ENCODE results near the gene PRR33.

PRR33 gene

GRCh38 chr11:1872267-1872985 is 19.3 kb downstream of the PRR33 start:
- no peaks in the 10 kb centered on the region for H3K36me3 ChIP-seq (ENCODE audit: control insufficient read depth, low read length)
- no peaks in the 10 kb centered on the region for H3K9me2 ChIP-seq (replicated peaks; ENCODE audit: control insufficient read depth, low read length)
- H3K4me2 ChIP-seq (ENCODE audit: low read length): no peak overlapping the region
- no peak overlapping the region for H3K4me3 ChIP-seq (ENCODE audit: low read length)
- no peaks in the 10 kb centered on the region for H3F3A ChIP-seq (ENCODE audit: control insufficient read depth, insufficient read depth)
- H3K9me3 ChIP-seq (ENCODE audit: control insufficient read depth, insufficient read depth, low read length): no peaks in the 10 kb centered on the region
- peaks cover 3% of the 10 kb centered on the region; the same call in 1 of the 2 replicates for H4K20me1 ChIP-seq (ENCODE audit: control insufficient read depth, insufficient read depth, low read depth, low read length)
- H3K27me3 ChIP-seq (ENCODE audit: control insufficient read depth, low read length): no peaks in the 10 kb centered on the region
- H3K4me1 ChIP-seq (ENCODE audit: control insufficient read depth, low read length): no peaks in the 10 kb centered on the region
- H3K27ac ChIP-seq (ENCODE audit: low read depth, low read length): no peak overlapping the region
- no peak for TF ChIP-seq CTCF (IDR thresholded peaks at IDR 0.05; ENCODE audit: low read depth, low read length, poor library complexity, severe bottlenecking)
- no peak for TF ChIP-seq EZH2phosphoT487 (IDR thresholded peaks at IDR 0.05; ENCODE audit: borderline replicate concordance, low read length)
- H3K79me2 ChIP-seq (ENCODE audit: control insufficient read depth, low read length): peaks cover 16% of the 10 kb centered on the region

GRCh38 chr11:1871531-1871930 is 20.2 kb downstream of the PRR33 start:
- Histone ChIP-seq H3K9me3 (ENCODE audit: control insufficient read depth, insufficient read depth, low read length) (no peaks in the 10 kb centered on the region), H3K27ac (ENCODE audit: low read depth, low read length) (no peak overlapping the region), H3K9me2 (replicated peaks; ENCODE audit: control insufficient read depth, low read length) (no peaks in the 10 kb centered on the region), H3K27me3 (ENCODE audit: control insufficient read depth, low read length) (no peaks in the 10 kb centered on the region), H3K79me2 (ENCODE audit: control insufficient read depth, low read length) (peaks cover 15% of the 10 kb centered on the region), H3K4me3 (ENCODE audit: low read length) (no peak overlapping the region), H3K4me2 (ENCODE audit: low read length) (no peak overlapping the region), H3K4me1 (ENCODE audit: control insufficient read depth, low read length) (no peaks in the 10 kb centered on the region), H4K20me1 (ENCODE audit: control insufficient read depth, insufficient read depth, low read depth, low read length) (peaks cover 3% of the 10 kb centered on the region; the same call in 1 of the 2 replicates), H3F3A (ENCODE audit: control insufficient read depth, insufficient read depth) (no peaks in the 10 kb centered on the region), H3K36me3 (ENCODE audit: control insufficient read depth, low read length) (no peaks in the 10 kb centered on the region)
- TF ChIP-seq EZH2phosphoT487 (IDR thresholded peaks at IDR 0.05; ENCODE audit: borderline replicate concordance, low read length) (no peak), CTCF (IDR thresholded peaks at IDR 0.05; ENCODE audit: low read depth, low read length, poor library complexity, severe bottlenecking) (no peak)

GRCh38 chr11:1870721-1871466 is 20.8 kb downstream of the PRR33 start:
- Histone ChIP-seq H3K4me1 (ENCODE audit: control insufficient read depth, low read length) (no peaks in the 10 kb centered on the region), H3K9me2 (replicated peaks; ENCODE audit: control insufficient read depth, low read length) (no peaks in the 10 kb centered on the region), H4K20me1 (ENCODE audit: control insufficient read depth, insufficient read depth, low read depth, low read length) (peaks cover 3% of the 10 kb centered on the region; the same call in 1 of the 2 replicates), H3K4me2 (ENCODE audit: low read length) (no peak overlapping the region), H3K27ac (ENCODE audit: low read depth, low read length) (no peak overlapping the region), H3K79me2 (ENCODE audit: control insufficient read depth, low read length) (peaks cover 10% of the 10 kb centered on the region), H3K9me3 (ENCODE audit: control insufficient read depth, insufficient read depth, low read length) (no peaks in the 10 kb centered on the region), H3K27me3 (ENCODE audit: control insufficient read depth, low read length) (no peaks in the 10 kb centered on the region), H3K36me3 (ENCODE audit: control insufficient read depth, low read length) (no peaks in the 10 kb centered on the region), H3F3A (ENCODE audit: control insufficient read depth, insufficient read depth) (no peaks in the 10 kb centered on the region), H3K4me3 (ENCODE audit: low read length) (no peak overlapping the region)
- TF ChIP-seq CTCF (IDR thresholded peaks at IDR 0.05; ENCODE audit: low read depth, low read length, poor library complexity, severe bottlenecking): no peak
- no peak for TF ChIP-seq EZH2phosphoT487 (IDR thresholded peaks at IDR 0.05; ENCODE audit: borderline replicate concordance, low read length)
